GM19452 (cell line): ENCODE measurements around the gene TJP3.

ENCODE experiments used
- ATAC-seq: cut with Tn5 transposase; IDR thresholded peaks from one replicate; pipeline ENCODE4 v1.9.1; 2021; ENCODE audit not compliant: unreplicated experiment

TJP3 gene

DNA sequence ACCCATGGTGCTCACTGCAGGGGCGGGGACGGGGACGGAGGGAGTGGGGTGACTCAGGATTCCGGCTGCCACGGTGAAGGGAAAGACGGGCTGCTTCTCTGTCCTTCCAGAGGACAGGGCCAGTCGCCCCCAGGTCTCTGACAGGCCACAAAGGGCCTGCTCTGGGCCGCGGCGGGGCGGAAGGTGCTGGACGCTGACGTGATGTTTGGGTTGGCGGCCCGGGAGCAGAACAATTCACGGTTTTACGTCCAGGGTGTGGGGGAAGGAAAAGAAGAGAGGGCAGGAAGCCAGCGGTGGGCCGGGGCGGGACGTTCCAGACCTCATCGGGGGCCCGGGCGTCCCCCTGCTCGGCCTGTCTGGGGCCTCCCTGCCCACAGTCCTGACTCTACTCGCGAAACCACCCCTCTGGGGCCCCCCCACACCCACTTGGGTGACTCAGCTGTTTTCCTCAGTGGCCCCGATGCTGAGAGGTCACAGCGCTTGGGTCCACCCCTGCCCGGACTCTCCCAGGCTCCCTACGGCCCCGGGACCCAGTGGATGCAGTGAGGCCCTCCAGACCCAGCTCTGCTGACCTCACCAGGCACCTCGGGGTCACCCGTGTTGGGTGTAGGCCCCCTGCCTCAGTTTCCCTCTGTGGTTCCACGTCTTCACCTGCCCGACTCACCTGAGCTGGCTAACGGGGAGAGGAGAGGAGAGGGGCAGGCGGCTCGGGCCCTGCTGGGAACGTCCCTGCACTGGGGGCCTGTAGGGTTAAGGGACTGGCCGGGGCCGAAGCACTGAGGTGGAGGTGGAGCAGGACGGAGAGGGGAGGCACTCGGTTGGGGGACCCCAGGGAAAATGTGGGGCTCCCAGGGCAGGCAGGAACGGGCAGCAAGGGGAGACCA lies 37.1 kb upstream of the TJP3 start:
- ATAC-seq, result no peak

DNA sequence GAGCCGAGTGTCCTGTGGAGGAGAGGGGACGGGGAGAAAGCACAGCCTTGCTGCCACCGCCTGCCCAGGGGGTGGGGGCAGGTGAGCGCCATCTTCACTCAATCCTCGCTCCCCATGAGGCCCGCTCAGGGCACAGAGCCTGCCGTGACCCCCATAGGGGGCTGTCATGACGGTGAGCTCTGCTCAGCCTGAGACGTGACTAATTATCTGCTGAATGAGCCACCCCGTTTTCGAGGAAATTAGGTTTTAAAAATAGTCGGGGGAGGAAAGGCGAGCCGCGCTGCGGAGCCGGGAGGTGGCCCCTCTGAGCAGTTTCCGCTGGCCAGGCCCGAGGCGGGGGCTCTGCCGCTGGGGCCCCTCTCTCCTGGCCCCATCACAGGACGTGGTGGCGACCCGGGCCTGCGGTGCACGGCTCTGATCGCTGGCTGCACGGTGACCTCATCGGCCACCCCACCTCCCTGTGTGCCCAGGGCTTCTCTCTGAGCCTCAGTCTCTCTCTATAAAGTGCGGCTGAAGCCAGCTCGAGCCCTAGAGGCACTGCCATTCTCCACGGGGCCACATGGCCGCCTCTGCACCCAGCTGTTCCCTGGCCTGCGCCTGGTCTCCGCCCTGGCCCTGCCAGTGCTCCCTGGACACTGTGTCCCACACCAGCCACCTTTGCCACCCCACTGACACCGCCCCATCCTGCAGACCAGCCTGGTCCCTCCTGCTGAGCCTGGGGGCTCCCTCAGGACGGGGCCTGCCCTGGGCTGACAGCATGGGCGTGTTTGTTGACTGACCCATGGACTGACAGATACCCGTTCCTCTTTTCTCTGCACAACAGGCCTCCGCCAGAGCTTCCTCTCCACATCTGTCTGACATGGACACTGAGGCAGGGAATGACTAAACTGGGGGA lies 36.3 kb upstream of the TJP3 start:
- ATAC-seq, result no peak

DNA sequence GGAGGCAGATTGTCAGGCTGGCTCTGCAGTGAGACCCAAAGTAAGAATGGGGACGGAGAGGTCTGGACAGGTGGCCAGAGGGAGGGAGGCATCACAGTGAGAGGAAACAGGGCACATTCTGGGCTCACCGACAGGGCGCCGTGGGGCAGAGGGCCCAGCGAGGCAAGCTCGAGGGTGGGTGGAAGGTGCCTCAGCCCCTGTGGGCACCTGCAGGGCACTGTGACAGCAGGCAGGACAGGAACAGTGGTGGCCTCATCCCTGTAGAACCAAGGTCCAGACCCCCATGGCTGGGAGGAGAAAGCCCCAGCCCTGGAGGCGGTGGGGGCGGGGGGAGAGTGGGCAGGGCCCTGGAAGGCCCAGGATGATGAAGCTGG lies 35.6 kb upstream of the TJP3 start:
- ATAC-seq, result no peak

DNA sequence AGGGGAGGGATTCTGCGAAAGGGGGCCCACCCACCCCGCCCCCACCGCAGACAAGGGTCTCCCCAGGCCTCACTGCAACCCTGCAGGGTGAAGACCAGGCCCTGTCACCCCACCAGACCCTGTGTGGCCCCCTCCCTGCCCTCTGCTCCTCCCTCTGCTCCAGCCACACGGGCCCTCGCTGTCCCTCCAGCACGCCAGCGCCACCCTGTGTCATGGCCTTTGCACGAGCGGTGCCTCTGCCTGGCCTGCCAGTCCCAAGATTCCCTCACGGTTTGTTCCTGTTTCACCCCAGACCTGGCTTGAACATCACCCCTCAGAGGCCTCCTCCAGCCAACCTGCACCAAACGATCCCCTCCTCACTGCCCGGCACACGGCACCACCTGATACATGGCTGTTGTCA lies 35.2 kb upstream of the TJP3 start:
- no peak for ATAC-seq

DNA sequence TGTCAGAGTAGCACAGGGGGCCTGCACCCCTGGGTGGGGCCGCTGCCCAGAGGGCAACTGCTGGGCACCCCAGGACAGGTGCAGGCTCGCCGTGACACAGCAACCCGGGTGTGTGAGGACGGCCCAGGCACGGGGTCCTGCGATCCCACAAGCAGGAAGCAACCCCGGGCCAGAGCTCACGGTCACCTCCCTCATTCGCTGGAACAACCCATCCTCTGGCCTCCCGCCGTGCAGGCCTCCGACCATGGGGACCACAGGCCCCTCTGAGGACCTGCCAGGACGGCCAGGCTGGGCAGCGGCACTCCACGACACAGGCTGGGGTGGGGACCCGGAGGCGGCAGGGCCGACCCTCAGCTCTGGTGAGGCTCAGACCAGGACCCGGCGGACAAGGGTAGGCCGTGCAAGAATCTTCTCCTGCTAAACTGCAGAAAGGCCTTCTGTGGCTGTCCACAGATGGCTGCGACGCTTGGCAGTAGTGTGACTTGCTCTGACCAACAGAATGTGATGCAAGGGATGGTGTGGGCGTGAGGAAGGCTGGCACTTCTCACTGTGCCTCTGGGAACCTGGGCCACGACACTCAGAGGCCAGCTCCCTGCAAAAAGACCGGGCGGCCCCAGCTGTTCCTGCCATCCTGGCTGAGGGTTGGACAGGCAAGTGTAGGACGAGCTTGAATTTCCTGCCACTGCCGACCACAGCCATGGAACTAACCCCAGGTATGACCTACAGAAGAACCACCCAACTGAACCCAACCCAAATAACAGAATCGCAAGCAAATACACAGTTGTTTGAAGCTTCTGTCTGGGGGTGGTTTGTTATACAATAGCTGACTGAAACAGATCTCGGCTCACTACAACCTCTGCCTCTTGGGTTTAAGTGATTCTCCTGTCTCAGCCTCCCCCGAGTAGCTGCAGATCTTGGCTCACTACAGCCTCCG lies 34.4 kb upstream of the TJP3 start:
- no peak for ATAC-seq

DNA sequence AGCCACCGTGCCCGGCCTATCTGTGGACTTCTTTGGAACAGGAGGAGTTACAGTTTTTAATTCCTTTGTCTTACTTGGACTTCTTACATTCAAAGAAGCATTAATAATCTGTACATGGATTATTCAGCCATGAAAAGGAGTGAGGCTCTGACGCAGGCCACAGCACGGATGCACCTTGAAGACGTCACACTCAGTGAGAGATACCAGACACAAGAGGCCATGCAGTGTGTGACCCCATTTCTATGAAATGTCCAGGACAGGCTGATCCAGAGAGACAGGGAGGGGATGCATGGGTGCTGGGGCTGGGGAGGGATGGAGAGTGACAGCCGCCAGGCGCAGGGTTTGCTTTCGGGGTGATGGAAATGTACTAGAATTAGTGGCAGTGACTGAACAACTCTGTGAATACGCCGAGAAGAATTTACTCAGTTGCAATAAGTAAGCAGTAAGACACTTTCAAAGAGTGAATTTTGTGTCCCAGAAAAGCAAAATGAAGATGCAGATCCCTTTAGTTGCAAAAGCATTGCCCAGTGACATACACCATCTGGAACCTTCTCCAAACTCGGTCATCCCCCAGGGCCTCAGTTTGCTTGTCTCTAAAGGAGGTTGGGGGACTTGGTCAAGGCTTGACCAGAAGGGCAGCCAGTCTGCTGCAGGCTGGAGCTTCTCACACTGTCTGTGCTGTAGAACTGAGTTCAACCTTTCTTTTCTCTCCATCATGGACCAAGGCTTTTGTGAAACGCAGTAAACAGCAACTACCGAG lies 33.2 kb upstream of the TJP3 start:
- no peak for ATAC-seq

DNA sequence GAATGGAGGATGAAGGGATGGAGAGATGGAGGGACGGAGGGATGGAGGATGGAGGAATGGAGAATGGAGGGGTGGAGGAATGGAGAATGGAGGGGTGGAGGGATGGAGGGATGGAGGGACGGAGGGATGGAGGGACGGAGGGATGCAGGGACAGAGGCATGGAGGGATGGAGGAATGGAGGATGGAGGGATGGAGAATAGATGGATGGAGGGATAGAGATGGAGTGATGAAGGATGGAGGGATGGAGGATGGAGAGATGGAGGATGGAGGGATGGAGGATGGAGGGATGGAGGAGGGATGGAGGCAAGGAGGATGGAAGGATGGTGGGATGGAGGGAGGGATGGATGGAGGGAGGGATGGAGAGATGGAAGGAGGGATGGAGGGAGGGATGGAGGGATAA lies 30.0 kb upstream of the TJP3 start:
- ATAC-seq, result no peak

DNA sequence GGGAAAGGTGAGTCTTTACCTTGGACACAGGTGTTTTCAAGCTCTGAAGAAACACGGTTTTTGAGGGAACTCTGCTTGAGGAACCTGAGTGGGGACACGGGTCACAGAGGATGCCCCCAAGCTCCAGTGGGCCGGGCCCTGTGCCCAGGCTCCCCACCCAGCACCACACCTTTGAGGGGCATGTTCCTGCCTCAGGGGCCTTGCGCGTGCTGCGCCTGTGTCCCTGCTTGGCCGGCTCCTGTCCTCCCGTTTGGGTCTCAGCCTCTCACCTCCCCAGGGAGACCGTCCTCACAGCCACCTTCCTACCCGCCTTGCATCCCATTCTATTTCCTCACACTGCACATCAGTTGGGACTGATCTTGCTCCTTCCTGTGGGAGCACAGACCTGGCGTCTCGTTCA lies 29.0 kb upstream of the TJP3 start:
- ATAC-seq, result no peak

DNA sequence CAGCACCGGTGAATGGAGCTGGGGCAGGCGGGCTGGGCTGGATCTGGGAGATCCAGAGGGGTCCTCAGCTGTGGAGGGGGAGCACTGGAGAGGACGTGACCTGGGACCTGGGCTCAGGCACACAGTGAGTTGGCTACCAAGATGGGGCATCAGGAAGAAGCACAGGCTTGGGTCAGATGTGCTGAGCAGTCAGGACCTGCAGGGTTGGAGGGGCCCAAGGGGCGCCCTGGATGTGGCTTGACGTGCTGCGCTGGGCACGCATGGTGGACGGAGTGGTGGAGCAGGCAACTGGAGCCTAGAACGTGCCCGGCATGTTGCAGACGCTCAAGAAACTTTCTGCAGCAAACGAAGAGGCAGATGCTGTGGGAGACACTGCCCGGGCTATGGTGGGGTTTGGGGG lies 28.6 kb upstream of the TJP3 start:
- no peak for ATAC-seq

DNA sequence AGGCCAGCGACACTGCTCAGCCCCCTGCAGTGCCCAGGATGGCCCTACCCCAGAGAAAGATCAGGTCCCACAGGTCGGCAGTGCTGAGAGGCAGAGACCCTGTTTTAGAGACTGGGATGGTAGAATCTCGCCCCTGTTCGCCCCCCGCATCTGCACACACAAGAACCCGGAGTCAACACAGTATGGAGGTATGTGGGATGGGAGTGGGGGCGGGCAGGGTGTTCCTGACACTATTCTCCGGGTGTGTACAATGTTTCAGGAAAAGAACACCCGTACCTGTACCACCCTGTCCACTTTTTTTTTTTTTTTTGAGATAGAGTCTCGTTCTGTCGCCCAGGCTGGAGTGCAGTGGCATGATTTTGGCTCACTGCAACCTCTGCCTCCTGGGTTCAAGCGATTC lies 27.2 kb upstream of the TJP3 start:
- no peak for ATAC-seq

DNA sequence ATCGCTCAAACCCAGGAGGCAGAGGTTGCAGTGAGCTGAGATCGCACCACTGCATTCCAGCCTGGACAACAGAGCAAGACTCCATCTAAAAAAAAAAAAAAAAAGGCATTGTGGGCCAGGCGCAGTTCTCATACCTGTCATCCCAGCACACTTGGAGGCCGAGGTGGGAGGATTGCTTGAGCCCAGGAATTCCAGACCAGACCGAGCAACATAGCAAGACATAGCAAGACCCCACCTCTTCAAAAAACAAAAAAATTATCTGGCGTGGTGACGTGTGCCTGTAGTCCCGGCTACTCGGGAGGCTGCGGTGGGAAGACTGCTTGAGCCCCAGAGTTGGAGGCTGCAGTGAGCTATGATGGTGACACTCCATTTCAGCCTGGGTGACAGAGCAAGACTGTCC lies 25.9 kb upstream of the TJP3 start:
- no peak for ATAC-seq

DNA sequence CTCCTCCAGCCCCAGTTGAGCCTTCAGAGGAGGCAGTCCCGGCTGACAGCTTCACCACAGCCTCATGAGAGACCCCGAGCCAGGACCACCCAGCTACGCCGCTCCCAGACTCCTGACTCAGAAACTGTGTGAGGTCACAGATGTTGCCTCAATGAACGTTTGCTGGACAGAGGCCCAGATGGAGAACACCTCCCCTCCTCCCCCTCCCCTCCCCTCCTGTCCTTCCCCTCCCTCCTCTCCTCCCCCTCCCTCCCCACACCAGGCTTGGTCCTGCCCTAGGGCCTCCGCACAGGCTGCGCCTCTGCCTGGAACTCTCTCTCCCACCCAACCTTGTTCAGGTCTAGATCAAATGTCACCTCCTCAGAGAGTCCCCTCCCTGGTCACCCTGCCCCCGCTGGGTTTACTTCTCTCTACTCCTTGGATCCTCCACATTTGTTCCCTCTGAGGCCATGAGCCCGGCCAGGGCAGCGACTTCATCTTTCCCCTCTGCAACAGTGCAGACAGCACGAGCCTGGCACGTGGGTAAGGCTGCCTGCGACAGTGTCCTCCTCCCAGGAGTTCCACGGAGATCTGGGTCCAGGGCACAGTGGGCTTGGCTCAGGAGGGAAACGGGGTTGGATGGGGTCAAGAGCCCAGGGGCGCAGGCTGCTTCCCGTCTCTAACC lies 25.3 kb upstream of the TJP3 start:
- ATAC-seq, result no peak

DNA sequence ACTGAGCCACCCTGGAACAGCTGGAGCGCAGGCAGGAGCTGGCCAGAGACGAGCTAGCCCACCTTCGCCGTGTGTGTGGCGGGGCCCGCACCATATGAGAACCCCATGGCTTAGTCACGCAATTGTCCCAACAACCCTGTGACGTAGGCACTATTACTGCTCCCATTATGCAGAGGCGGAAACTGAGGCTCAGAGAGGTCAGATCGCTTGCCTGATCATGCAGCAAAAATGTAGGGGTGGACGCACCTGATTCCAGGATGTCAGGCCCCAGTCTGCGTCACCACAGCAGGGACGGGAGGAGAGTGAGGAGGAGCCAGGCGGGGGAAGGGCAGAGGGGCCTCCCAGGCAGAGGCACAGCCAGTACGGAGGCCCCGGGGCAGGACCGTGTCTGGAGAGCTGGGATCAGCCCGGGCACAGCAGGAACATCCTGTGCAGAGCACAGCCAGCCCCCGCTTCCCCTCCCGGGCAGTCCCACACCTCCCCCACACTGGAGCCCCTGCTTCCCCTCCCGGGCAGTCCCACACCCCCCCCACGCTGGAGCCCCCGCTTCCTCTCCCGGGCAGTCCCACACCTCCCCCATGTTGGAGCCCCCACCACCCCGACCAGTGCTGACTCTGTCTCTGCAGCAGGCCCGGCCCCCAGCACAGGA lies 24.7 kb upstream of the TJP3 start:
- ATAC-seq, result no peak

DNA sequence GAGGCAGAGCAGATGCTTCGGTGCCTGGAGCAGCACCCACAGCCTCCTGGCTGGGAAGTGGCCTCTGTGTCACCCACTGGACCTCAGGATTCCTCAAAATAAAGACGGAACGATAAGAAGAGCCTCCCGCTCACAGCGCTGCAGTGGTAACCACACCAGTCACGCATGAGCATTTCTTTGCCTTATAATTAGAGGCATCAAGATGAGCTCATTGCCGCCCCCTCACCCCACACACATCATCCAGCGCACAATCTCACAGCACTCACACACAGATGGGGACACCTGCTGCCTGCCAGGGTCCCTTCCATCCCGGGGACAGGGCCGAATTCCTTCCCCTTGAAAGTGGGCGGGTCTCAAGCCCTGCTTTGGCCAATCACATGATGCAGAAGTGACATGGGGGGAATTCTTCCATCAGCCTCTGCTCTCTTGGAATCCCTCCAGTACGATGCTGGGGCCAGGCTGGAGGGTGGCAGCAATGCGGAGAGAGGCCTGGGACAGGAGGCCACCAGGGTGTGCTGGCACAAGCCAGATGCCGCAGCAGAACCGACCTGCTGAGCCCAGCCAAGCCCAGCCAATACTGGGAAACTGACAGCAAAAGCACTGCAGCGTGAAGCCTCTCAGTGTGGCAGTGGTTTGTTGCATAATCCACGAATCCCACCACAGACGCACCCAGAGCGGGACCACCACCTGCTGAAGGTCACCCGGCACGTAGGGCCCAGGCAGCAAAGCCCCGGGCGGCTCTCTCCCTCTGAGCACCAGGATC lies 23.9 kb upstream of the TJP3 start:
- ATAC-seq, result no peak

DNA sequence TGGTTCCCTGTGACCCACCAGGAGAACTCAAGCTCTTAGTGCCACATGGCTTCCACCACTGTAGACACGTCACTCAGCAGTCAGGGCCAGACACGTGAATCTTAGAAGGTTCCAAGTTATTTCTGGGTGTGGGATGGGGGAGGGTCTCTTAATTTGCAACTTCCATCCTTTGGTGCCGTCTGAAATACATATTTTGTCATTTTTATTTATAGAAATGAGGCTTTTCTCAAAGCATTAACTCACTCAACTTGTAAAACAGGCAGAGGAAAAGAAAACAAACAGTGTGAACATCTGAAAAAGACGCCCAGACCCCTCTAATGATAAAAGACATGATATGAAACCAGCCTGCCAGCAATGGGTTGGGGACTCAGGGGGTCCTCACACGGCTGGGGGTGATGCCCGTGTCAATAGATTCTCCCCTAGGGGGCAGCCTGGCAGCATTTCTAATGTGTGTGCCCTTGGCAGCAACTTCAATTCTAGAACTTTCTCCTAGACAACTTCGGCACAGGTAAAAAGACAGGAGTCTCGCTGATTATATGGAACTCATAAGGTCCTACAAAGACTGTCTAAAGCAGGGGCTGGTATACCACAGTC lies 23.3 kb upstream of the TJP3 start:
- no peak for ATAC-seq

DNA sequence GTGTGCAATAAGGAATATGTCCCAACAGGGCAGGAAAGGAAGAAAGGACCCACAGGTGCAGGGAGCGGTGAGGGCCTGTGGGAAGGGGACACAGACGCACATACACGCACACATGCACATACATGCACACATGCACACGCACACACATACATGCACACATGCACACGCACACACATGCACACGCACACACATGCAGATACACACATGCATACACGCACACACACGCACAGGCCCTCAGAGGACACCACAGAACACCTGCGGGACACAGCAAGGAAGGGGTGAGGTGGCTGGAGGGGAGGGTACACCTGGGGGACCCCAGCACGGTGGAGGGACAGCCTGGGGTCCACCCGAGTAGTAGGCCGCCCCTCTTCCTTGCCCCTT lies 20.8 kb upstream of the TJP3 start:
- no peak for ATAC-seq

DNA sequence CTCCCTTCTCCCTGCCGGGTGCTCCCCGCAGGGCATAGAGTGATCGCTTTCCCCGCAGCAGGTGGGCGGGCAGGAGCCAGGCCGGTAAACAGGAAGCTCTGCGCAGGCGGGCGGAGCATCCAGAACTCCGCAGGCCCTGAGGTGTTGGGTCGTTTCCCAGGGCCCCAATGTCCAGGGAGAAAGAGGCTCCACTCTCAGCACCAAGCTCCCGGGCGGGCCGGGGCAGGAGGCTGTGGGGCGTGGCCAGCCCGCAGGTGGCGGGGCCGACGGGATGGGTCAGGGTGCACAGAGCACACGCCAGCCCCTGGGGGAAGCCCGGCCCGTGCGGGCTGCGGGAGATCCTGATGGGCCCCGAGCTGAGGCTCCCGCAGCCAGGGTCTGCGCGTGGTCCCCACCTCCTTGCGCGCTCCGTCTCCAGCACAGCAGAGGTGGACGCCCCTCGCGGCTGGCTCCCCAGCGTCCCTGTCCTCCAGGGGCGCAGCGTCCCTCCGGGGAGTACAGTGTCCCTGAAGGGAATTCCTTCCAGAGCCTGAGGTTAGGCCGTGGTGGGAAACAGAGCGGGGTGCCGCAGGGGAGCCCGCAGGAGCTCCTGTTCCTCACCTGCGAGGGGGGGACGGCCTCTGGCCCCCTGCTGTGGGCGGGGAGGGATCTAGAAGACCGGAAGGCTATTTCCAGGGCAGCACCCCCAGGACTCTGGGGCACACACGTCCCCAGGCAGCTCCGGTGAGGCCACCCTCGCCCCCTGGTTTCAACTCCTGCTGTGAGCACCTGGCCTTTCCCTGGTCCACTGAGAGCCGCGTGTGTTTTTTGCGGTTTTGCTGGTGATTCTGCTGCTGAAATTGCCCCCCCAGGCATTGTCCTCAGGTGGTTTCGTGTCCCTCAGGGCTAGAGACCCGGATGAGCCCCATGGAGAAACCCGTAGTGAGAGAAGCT lies 20.1 kb upstream of the TJP3 start:
- no peak for ATAC-seq
